Spleen (tissue), 11 donors: ENCODE measurements around the gene PTPRM. TPM values are rescaled to one million over a fixed set of nuclear protein-coding genes. Genes with fewer than 3 reads are reported as not detected.

Experiments
- DNase-seq: peaks from one replicate; pipeline ENCODE4 v3.0.0-alpha.2; 2020
- H3K27ac ChIP-seq, 8 donors: fragments of 200-600 bp; sonication (generic) in 7 of 8; 1 replicate in 4 of 8; 2 replicates in 4 of 8; pipeline versions ENCODE4 v1.5.0 to v1.8.0; 2016 to 2021; ENCODE audit warnings: inconsistent platforms in 4 of 8, mild to moderate bottlenecking in 4 of 8, moderate library complexity in 1 of 8
- H3K27me3 ChIP-seq, 7 donors: fragments of 200-600 bp; sonication (generic) in 6 of 7; replicated peaks in 1 of 7; 1 replicate in 4 of 7; 2 replicates in 3 of 7; pipeline versions ENCODE4 v1.5.0 to v1.8.0; 2016 to 2021; ENCODE audit warnings: inconsistent platforms in 3 of 7, mild to moderate bottlenecking in 1 of 7
- H3K36me3 ChIP-seq, 6 donors: fragments of 200-600 bp; sonication (generic) in 5 of 6; 1 replicate in 4 of 6; 2 replicates in 2 of 6; pipeline versions ENCODE4 v1.5.0 to v1.8.0; 2016 to 2021; ENCODE audit warnings: inconsistent platforms in 2 of 6
- H3K4me1 ChIP-seq, 6 donors: fragments of 200-600 bp; sonication (generic) in 5 of 6; 1 replicate in 3 of 6; 2 replicates in 3 of 6; pipeline versions ENCODE4 v1.5.0 to v1.8.0; 2016 to 2021; ENCODE audit warnings: inconsistent platforms in 3 of 6
- H3K4me3 ChIP-seq, 8 donors: fragments of 200-600 bp; sonication (generic) in 7 of 8; 1 replicate in 4 of 8; 2 replicates in 4 of 8; pipeline versions ENCODE4 v1.5.0 to v1.8.0; 2016 to 2021; ENCODE audit warnings: inconsistent platforms in 4 of 8, mild to moderate bottlenecking in 4 of 8, moderate library complexity in 2 of 8
- H3K9me3 ChIP-seq, 8 donors: fragments of 200-600 bp; sonication (generic) in 7 of 8; 1 replicate in 4 of 8; 2 replicates in 4 of 8; pipeline versions ENCODE4 v1.5.0 to v1.8.0; 2016 to 2021; ENCODE audit warnings: inconsistent platforms in 4 of 8
- CTCF ChIP-seq, 11 experiments: fragments of 200-600 bp in 7 of 11; fragments of 450-650 bp in 4 of 11; sonication (generic) in 4 of 11; IDR thresholded peaks in 8 of 11; conservative IDR thresholded peaks in 3 of 11; 1 replicate in 7 of 11; 2 replicates in 4 of 11; pipeline versions ENCODE4 v1.4.0 to v1.8.0; 2016 to 2021; ENCODE audit warnings: antibody characterized with exemption in 11 of 11, inconsistent platforms in 4 of 11, mild to moderate bottlenecking in 1 of 11
- POLR2A ChIP-seq, 3 donors: fragments of 450-650 bp; IDR thresholded peaks; one replicate each; pipeline ENCODE4 v1.5.1; 2017; ENCODE audit warnings: antibody characterized with exemption in 3 of 3, mild to moderate bottlenecking in 1 of 3
- POLR2AphosphoS5 ChIP-seq, 3 donors: sonication (generic); formaldehyde crosslinking; IDR thresholded peaks; one replicate each; pipeline ENCODE4 v1.5.1; 2017; ENCODE audit warnings: antibody characterized with exemption in 3 of 3
- WGBS, 5 donors: extraction: QIAGEN DNeasy Blood & Tissue Kit in 3 of 5; methylation state at CpG; one replicate each; pipeline versions ENCODE4 v1.1.5 to v1.1.7; 2013 to 2018; 5-methylcytosine and 5-hydroxymethylcytosine counted together
- intact Hi-C: fragments of 100-400 bp; cut with DNase I; formaldehyde crosslinking; loops from one replicate; pipeline ENCODE4 v1.15.0; 2023; ENCODE audit warnings: low total_unique reads
- polyA plus RNA-seq, 3 donors: library from polyadenylated mRNA; stranded (reverse); fragments of 200-250 nt; gene quantifications; one replicate each; pipeline ENCODE4 v1.2.1, GENCODE V29; 2013
- total RNA-seq, 7 donors: library from RNA; depleted of rRNA in 3 of 7; stranded (reverse); fragments of >200 nt in 3 of 7; fragmentation: NEBNext Ultra II Directional in 4 of 7; extraction: Animal tissue kit (Norgen Biotek cat#: 25700) in 4 of 7; gene quantifications; one replicate each; pipeline versions ENCODE4 v1.1.0 to v1.2.1, GENCODE V29; 2016 to 2021
- donor health status: healthy with polysubstance abuse.
- donor health status: DM: no; HTN: no; CAD: no; lungs with moderate emphysema.
- donor health status: DM: no; HTN: no; CAD: no.
- donor health status: Bipolar disorder and iron deficiency.
- donor health status: healthy.
- donor health status: DM: no; HTN: no; CAD: no.
- donor health status: DM: yes; HTN: yes; CAD: no.

PTPRM gene
- total and polyA plus RNA-seq, 10 donors: 23.5 to 97.8 (median 62.8) TPM

GRCh38 chr18:7623681-7624080, 56.6 kb downstream of the PTPRM start:
- H3K9me3 ChIP-seq: no peaks in the 10 kb centered on the region
- no peaks in the 10 kb centered on the region for H3K27me3 ChIP-seq
- no peak for DNase-seq
- no peak overlapping the region for H3K27ac ChIP-seq
- TF ChIP-seq POLR2A (IDR thresholded peaks at IDR 0.05) (no peak), CTCF (IDR thresholded peaks at IDR 0.05 in 8 of 11, conservative IDR thresholded peaks at IDR 0.05 in 3 of 11) (no peak), POLR2AphosphoS5 (IDR thresholded peaks at IDR 0.05) (no peak)
- intact Hi-C loops: no loop called here
- 84 to 97% (median 86%) methylated on average over 1 of the region's 1 CpG for WGBS, 5 donors
- H3K36me3 ChIP-seq: no peaks in the 10 kb centered on the region
- peaks cover 0 to 21% (median 11%) of the 10 kb centered on the region in 6 donors for H3K4me1 ChIP-seq
- no peak overlapping the region for H3K4me3 ChIP-seq

- no peak for DNase-seq
- no peaks in the 10 kb centered on the region for H3K9me3 ChIP-seq
- no peak overlapping the region for H3K27ac ChIP-seq
- no peaks in the 10 kb centered on the region for H3K36me3 ChIP-seq
- no peaks in the 10 kb centered on the region for H3K27me3 ChIP-seq
- TF ChIP-seq POLR2A (IDR thresholded peaks at IDR 0.05) (no peak), CTCF (IDR thresholded peaks at IDR 0.05 in 8 of 11, conservative IDR thresholded peaks at IDR 0.05 in 3 of 11) (no peak), POLR2AphosphoS5 (IDR thresholded peaks at IDR 0.05) (no peak)
- 44 to 97% (median 93%) methylated on average over 2 to 6 of the region's 6 CpGs for WGBS, 5 donors
- H3K4me3 ChIP-seq: no peak overlapping the region
- H3K4me1 ChIP-seq: peaks cover 0 to 21% (median 11%) of the 10 kb centered on the region in 6 donors
- intact Hi-C loops: no loop called here
Observed at GRCh38 chr18:7624697-7625096, 57.6 kb downstream of the PTPRM start.

- intact Hi-C loops: no loop called here
- no peak for DNase-seq
- Histone ChIP-seq H3K27ac (peak overlapping the region in 4 of 8 donors; percentile 11 to 54 (median 34)), H3K4me3 (no peak overlapping the region), H3K9me3 (no peaks in the 10 kb centered on the region), H3K4me1 (peaks cover 0 to 21% (median 11%) of the 10 kb centered on the region in 6 donors), H3K36me3 (no peaks in the 10 kb centered on the region), H3K27me3 (no peaks in the 10 kb centered on the region)
- TF ChIP-seq CTCF (IDR thresholded peaks at IDR 0.05 in 8 of 11, conservative IDR thresholded peaks at IDR 0.05 in 3 of 11) (no peak), POLR2AphosphoS5 (IDR thresholded peaks at IDR 0.05) (no peak), POLR2A (IDR thresholded peaks at IDR 0.05) (no peak)
- 70 to 81% (median 78%) methylated on average over 4 of the region's 4 CpGs for WGBS, 5 donors
Observed at GRCh38 chr18:7626175-7626921, 59.2 kb downstream of the PTPRM start.

- no peak for DNase-seq
- Histone ChIP-seq H3K4me3 (no peak overlapping the region), H3K4me1 (peaks cover 0 to 21% (median 11%) of the 10 kb centered on the region in 6 donors), H3K27me3 (no peaks in the 10 kb centered on the region), H3K9me3 (no peaks in the 10 kb centered on the region), H3K27ac (peak overlapping the region in 5 of 8 donors; percentile 9 to 57 (median 37)), H3K36me3 (no peaks in the 10 kb centered on the region)
- 40 to 59% (median 50%) methylated on average over 5 of the region's 5 CpGs for WGBS, 5 donors
- TF ChIP-seq POLR2A (IDR thresholded peaks at IDR 0.05) (no peak), CTCF (IDR thresholded peaks at IDR 0.05 in 8 of 11, conservative IDR thresholded peaks at IDR 0.05 in 3 of 11) (peak in 2 of 11 experiments; percentile 18 to 20), POLR2AphosphoS5 (IDR thresholded peaks at IDR 0.05) (peak in 1 of 3 donors; percentile 58)
- intact Hi-C loops: no loop called here
Observed at GRCh38 chr18:7626922-7627440, 59.9 kb downstream of the PTPRM start.
